NCI-H146 treated with DMSO at 0.1 percent for 48 hours (cell line): Measurements from ENCODE around the gene CCDC148.
A peak's percentile ranks its signal among the peaks of the same experiment; 100 is the strongest.
"Not testable (repeated sequence)": the region's sequence is repeated elsewhere in the genome, so short reads cannot be mapped to it uniquely, and the experiment has no call there.

Source experiments
- DNase-seq: peaks from one replicate; lab custom pipeline; 2025; ENCODE audit not compliant: unreplicated experiment; lab: John Stamatoyannopoulos, UW

Gene CCDC148

GRCh38 chr2:158443606-158444005, 12.9 kb downstream of the CCDC148 start:
- no peak for DNase-seq

GRCh38 chr2:158439062-158439461, 17.5 kb downstream of the CCDC148 start:
- not testable (repeated sequence) for DNase-seq

- DNase-seq, result not testable (repeated sequence)
Measured at GRCh38 chr2:158433716-158434115, 22.8 kb downstream of the CCDC148 start.

DNA sequence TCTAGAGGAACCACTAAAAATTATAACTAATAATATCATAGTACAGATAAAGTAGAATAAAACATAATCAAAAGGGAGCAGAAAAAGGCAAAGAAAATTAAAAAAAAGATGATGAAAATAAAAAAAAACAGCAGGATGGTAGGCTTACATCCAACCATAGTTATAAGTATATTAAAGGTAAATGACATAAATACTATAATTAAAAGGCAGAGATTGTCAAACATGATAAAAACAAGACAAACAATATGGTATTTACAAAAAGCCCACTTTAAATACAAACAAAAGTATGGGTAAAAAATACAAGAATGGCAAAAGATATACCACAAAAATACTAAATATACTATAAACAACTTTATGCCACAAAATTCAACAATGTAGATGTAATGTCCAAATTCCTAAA, 24.4 kb downstream of the CCDC148 start:
- no peak for DNase-seq

DNA sequence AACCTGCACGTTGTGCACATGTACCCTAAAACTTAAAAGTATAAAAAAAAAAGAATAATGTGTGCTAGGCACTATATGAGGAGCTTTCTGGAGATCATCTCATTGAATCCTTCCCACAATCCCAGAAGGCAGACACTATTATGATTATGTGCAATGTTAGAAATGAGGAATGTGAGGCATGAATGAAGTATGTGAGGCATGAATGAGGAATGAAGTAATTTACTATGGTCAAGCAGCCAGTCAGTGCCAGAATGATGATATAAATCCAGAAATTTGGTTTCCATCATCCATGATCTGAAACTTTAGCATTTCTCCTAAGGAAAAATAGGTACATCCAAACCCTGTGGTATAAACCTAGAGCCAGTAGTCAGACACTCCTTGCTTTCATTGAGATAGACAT, 42.0 kb downstream of the CCDC148 start:
- DNase-seq, result no peak

- no peak for DNase-seq
Measured at GRCh38 chr2:158413581-158413980, 43.0 kb downstream of the CCDC148 start.

- no peak for DNase-seq
Measured at GRCh38 chr2:158412206-158412605, 44.3 kb downstream of the CCDC148 start.

- no peak for DNase-seq
Measured at GRCh38 chr2:158411748-158412147, 44.8 kb downstream of the CCDC148 start.

- no peak for DNase-seq
Measured at GRCh38 chr2:158410132-158410531, 46.4 kb downstream of the CCDC148 start.

DNA sequence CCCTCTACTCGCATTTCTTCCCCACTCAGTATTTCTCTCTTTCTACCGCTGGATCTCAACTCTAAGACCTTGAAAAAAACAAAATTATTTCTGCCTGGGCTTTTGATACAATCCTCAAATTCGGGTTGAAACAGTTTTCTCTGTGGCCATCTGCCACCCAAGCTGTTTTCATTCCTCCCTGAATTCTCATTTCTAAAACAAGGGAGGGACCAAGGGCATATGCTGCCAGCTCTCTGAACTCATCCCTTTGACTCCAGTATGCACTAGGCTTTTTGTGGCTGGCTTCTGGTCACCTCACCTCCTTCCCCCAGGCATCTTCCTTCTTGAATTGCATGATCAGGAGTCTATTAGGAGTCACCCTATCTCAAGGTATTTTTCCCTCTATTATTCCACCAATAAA, 49.5 kb downstream of the CCDC148 start:
- DNase-seq, result no peak

DNA sequence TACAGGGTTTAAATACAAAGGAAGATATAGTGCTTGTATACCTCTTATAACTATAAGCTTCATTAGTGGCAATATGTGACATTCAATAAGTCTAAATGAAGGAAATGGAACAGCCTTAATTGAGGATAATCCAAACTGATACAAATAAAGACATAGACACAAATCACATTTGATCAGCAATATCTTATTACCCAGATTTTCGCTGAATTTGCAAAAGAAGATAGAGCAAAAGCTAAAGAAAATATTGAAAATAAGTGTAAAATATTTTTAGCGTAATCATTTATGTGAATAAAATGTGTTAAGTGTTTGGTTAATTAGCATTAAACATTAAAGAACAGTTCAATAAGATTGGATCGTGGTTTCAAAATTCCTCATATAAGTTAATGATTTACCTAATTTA, 51.2 kb downstream of the CCDC148 start:
- DNase-seq, result no peak

DNA sequence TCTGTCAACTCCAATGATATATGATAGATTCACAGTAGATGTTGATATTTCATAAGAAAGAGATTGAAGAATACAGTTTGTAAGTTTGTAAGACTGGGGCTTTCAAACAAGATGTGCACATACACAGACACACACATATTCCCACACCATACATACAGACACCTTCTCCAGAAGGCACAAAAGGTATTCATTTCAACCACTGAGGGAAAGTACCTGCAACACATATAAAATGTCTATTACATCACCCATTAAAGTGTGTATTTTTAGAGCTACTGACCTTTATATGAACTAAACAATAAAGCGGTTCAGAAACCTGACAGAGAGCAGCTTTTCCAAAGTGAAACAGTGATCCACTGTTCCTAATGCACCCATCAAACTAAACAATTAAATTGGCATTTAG, 53.3 kb downstream of the CCDC148 start:
- no peak for DNase-seq

GRCh38 chr2:158402665-158403064, 53.9 kb downstream of the CCDC148 start:
- DNase-seq, result no peak

DNA sequence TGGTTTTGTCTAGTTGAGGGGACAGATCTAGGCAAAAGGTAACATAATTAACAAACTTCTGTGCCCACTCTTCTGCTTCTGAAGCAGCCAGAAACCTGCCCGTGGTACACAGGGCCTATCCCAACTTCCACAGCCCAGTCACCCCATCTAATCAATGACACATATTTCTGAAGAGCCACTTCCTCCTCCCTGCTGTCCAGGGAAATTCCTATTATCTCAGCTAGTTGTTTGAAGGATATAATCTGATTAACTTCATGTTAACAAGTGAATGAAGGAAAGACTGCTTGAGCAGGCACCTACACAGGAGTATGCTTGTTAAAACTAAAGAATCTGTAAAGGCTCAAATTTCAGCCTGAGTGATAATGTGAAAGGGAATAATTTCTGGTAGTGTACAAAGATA, 61.4 kb downstream of the CCDC148 start:
- no peak for DNase-seq

GRCh38 chr2:158394453-158394852, 62.1 kb downstream of the CCDC148 start:
- DNase-seq, result no peak

- DNase-seq, result no peak
Measured at GRCh38 chr2:158393886-158394285, 62.7 kb downstream of the CCDC148 start.

GRCh38 chr2:158392687-158393086, 63.9 kb downstream of the CCDC148 start:
- DNase-seq, result no peak

DNA sequence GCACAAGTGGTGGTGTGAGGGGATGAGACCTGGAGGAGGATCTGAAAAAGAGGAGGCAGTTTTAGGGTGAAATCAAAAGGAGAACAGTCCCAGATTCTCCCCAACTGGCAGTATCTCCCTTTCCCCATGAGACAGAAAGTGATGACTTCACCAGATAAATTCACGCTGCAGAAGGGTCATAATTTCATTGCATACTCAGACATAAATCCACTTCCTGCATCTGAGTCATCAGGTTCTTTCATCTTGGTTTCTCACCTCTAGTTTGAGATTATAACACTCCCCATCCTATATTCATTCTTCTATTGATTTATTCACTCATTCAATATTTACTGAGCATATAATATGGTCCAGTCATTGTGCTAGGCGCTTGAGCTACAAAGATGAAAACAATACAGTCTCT, 64.7 kb downstream of the CCDC148 start:
- DNase-seq, result peak; percentile 29

DNA sequence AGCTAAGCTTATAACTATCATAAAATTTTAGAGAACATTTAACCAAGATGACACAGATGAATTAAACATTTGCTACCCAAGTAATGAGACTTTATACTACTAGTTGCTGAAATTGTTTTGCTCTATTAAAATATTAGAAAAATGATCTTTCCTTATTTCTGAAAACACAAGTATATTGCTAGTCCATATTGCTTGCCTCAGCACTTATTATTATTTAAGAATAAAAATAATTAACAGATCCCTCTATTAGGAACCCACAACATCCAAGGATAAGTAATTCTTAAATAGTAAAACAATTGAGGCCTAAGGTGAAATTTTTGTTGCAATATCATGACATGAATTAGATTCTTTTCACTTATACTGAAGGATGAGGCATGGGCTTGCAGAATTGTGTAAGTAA, 65.2 kb downstream of the CCDC148 start:
- DNase-seq, result no peak

DNA sequence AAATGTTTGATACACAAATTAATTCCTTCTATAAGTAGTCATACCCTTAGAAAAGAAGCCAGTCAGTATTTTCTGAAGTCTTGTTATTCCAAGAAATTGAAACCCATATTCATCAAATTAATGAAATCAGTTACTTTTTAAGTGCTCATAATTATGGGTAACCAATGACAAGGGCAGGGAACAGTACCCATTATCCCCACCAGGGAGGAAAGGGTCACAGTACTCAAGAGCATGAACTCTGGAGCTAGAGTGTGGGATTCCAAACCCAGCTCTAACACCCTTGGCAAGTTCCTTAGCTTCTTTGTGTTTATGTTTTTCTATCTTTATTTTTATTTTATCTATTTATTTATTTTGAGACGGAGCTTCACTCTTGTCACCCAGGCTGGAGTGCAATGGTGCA, 68.4 kb downstream of the CCDC148 start:
- DNase-seq, result no peak

- no peak for DNase-seq
Measured at GRCh38 chr2:158385646-158386045, 70.9 kb downstream of the CCDC148 start.

- DNase-seq, result no peak
Measured at GRCh38 chr2:158381978-158382377, 74.6 kb downstream of the CCDC148 start.

DNA sequence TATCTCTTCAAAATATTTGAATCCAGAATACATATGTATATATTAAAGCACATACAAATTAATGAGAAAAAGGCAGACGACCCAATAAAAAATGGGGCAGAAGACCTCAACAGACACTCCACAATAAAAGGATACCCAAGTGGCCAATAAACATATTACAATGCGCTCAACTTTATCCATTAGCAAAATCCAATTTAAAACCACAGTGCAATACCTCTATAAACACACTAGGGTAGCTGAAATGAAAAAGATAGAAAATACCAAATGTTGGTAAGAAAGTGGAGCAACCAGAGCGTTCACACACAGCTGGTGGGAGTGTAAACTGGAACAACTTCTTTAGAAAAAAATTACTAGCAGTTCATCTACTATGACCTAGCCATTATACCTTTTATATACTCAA, 75.3 kb downstream of the CCDC148 start:
- DNase-seq, result no peak

GRCh38 chr2:158380746-158381145, 75.8 kb downstream of the CCDC148 start:
- no peak for DNase-seq
